GM19238 (cell line): ENCODE measurements around the gene GOLM1.

Source experiments
- DNase-seq: peaks from one replicate; pipeline ENCODE4 v3.0.0; 2011; ENCODE audit warnings: low spot score; ENCODE audit not compliant: insufficient read length

Gene GOLM1

DNA sequence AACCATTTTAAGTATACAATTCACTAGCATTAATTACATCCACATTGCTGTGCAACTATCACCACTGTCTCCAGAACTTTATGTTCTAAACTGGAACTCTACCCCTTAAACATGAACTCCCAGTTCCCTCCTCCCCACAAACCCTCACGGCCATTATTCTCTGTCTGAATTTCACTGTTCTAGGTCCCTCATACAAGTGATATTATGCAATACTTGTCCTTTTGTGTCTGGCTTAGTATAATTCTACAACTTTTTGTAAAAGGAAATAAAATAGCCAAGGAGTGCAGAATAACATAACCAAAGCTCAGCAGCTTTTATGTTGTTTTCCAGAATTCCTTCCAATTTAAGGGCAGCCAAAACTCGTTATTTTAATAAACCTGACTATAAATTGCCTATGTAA is 105.2 kb downstream of the GOLM1 start:
- DNase-seq, result no peak

DNA sequence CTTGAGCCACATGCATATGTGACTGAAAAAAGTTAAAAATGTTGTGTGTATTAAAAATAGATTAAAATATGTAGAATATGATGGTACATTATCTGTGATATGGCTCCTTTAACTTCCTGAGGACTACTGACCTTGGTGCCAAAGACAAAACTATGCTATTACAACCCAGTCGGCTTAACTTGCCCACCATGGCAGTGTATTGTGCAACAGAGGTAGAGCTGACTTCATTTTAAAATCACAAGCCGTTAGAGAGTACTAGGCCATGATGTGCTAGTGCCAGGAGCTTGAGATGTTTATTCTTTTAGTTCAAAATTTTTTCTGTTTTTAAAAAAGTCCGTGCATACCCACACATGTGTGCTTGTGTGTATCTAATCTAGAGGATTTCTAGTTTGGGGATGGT is 112.1 kb downstream of the GOLM1 start:
- no peak for DNase-seq

DNA sequence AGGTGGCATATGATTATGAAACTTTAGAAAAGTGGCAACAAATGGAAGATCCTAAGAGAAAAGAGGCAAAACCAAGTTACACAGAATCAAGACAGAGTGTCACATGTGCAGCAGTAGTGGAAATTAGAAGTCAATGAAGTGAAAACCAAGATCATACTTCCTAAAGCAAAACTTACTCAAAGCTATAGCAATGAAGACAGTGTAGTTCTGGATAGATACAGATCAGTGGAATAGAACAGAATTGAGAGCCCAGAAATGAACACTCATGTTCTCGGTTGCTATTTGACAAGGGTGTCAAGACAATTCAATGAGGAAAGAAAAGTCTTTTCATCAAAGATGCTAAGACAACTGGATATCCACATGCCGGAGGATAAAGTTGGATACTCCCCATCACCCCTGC is 114.9 kb downstream of the GOLM1 start:
- DNase-seq, result no peak

DNA sequence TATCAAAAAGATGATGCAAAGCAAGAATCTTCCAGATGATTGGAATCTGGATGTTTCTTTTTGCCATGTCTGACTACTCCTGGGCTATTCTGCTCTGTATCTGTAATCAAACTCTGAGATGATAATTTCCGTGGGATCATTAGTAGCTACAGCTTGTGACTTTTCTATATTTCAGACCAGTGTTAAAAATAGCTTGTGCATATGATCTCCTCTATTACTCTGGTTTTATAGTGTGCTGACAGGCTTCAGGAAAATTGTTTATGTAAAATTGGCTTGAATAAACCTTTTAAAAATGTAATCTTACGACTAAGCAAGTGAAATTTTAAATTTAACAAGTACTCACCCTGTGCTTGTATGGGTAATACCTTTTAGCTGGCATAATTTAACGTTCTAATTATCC is 118.0 kb downstream of the GOLM1 start:
- DNase-seq, result no peak

DNA sequence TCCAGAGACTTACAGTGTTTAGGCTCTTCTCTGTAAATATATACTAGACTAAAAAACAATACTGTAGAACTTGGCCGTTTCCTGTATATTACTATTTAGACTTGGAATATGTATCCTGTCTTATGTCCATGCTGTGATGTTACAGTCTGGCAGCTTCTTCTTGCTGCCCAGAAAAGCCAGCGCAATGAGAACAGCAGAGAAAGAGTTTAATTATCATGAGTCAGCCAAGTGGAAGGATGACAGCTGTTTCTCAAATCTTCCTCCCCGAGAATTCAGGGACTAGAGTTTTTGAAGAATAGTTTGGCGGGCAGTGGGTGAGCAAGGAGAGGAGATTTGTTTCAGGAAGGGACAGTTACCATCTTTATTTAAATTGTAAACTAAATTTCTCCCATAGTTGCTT is 120.9 kb downstream of the GOLM1 start:
- no peak for DNase-seq
